GM23338 (cell line): ENCODE measurements around the gene SGK1.

Experiments used
- CTCF ChIP-seq, 2 experiments: fragments of 200-600 bp in 1 of 2; sonication (generic) in 1 of 2; conservative IDR thresholded peaks; 2 replicates each; pipeline versions ENCODE4 v1.5.1 to v1.6.1; 2016 to 2017; ENCODE audit warnings: antibody characterized with exemption in 2 of 2, low read depth in 2 of 2, mild to moderate bottlenecking in 2 of 2, moderate library complexity in 1 of 2
- EZH2 ChIP-seq: fragments of 200-600 bp; sonication (generic); IDR thresholded peaks from one replicate; pipeline ENCODE4 v1.8.0; 2017; ENCODE audit warnings: antibody characterized with exemption, mild to moderate bottlenecking, low read depth; ENCODE audit not compliant: unreplicated experiment
- EZH2phosphoT487 ChIP-seq: fragments of 200-600 bp; sonication (generic); IDR thresholded peaks from one replicate; pipeline ENCODE4 v1.8.1; 2018; ENCODE audit warnings: antibody characterized with exemption; ENCODE audit not compliant: unreplicated experiment
- JUNB ChIP-seq: IDR thresholded peaks from one replicate; pipeline ENCODE4 v1.6.1; 2016; ENCODE audit warnings: antibody characterized with exemption; ENCODE audit not compliant: unreplicated experiment
- POLR2AphosphoS5 ChIP-seq: IDR thresholded peaks from 2 replicates; pipeline ENCODE4 v1.6.1; 2016; ENCODE audit warnings: antibody characterized with exemption, low read depth
- REST ChIP-seq: IDR thresholded peaks from one replicate; pipeline ENCODE4 v1.6.1; 2018; ENCODE audit warnings: antibody characterized with exemption; ENCODE audit not compliant: unreplicated experiment

- TF ChIP-seq CTCF (conservative IDR thresholded peaks at IDR 0.05; ENCODE audit: low read depth in 2 of 2) (no peak), JUNB (no peak), EZH2 (no peak), POLR2AphosphoS5 (no peak), REST (no peak), EZH2phosphoT487 (no peak)
These were observed 38.5 kb upstream of the SGK1 start for GRCh38 chr6:134356405-134356804.
